Activated naive CD4-positive, alpha-beta T cell treated with anti-CD3 and anti-CD28 coated beads, Interleukin-2, amount 50 U/mL, for 72 hours (primary cell): ENCODE measurements around the gene PLCD1. TPM values are rescaled to one million over a fixed set of nuclear protein-coding genes. Genes with fewer than 3 reads are reported as not detected.
A peak's percentile ranks its signal among the peaks of the same experiment; 100 is the strongest.
"Not testable (repeated sequence)": the region's sequence is repeated elsewhere in the genome, so short reads cannot be mapped to it uniquely, and the experiment has no call there.

Source experiments
- ATAC-seq, 2 donors: fragments of 150-1000 bp; cut with Tn5 transposase; 2 replicates each; pipeline ENCODE4 v1.10.0; 2021; ENCODE audit warnings: mild to moderate bottlenecking in 2 of 2, moderate library complexity in 2 of 2
- DNase-seq, 2 donors: peaks; one replicate each; pipeline ENCODE4 v3.0.0; 2021 to 2022; ENCODE audit warnings: low spot score in 2 of 2
- H3K27ac Mint-ChIP-seq, 2 donors: one replicate each; pipeline ENCODE4 v1.8.0; 2022; ENCODE audit warnings: mild to moderate bottlenecking in 2 of 2, mixed read lengths in 2 of 2
- H3K36me3 Mint-ChIP-seq, 2 donors: one replicate each; pipeline ENCODE4 v1.8.0; 2022; ENCODE audit warnings: mixed read lengths in 2 of 2
- H3K9me3 Mint-ChIP-seq, 2 donors: one replicate each; pipeline ENCODE4 v1.8.0; 2022; ENCODE audit warnings: mixed read lengths in 2 of 2
- total RNA-seq, 2 donors: library from RNA; stranded (reverse); gene quantifications; one replicate each; pipeline ENCODE4 v1.2.3, GENCODE V29; 2022

PLCD1 gene
- total RNA-seq, 2 donors from 2014 or later: 10.0 to 18.5 TPM

- Mint-ChIP-seq H3K27ac (no peak overlapping the region), H3K36me3 (peaks cover 1 to 4% of the 10 kb centered on the region in 2 donors), H3K9me3 (peaks cover under 1 to 4% of the 10 kb centered on the region in 2 donors)
- no peak for ATAC-seq
- DNase-seq: no peak
Measured at GRCh38 chr3:38043486-38043885, 14.0 kb upstream of the PLCD1 start.

- Mint-ChIP-seq H3K27ac (peak overlapping the region in 1 of 2 donors; percentile 37), H3K9me3 (peaks cover 10 to 11% of the 10 kb centered on the region in 2 donors), H3K36me3 (peaks cover 10 to 13% of the 10 kb centered on the region in 2 donors)
- DNase-seq (no peak), ATAC-seq (no peak)
Measured at GRCh38 chr3:38040401-38040800, 11.0 kb upstream of the PLCD1 start.

GRCh38 chr3:38039899-38040261, 10.4 kb upstream of the PLCD1 start:
- Mint-ChIP-seq H3K27ac (peak overlapping the region; percentile 37 to 89), H3K36me3 (peaks cover 10 to 13% of the 10 kb centered on the region in 2 donors), H3K9me3 (peaks cover 10 to 11% of the 10 kb centered on the region in 2 donors)
- ATAC-seq: peak in 1 of 2 donors; percentile 56
- DNase-seq: no peak

DNA sequence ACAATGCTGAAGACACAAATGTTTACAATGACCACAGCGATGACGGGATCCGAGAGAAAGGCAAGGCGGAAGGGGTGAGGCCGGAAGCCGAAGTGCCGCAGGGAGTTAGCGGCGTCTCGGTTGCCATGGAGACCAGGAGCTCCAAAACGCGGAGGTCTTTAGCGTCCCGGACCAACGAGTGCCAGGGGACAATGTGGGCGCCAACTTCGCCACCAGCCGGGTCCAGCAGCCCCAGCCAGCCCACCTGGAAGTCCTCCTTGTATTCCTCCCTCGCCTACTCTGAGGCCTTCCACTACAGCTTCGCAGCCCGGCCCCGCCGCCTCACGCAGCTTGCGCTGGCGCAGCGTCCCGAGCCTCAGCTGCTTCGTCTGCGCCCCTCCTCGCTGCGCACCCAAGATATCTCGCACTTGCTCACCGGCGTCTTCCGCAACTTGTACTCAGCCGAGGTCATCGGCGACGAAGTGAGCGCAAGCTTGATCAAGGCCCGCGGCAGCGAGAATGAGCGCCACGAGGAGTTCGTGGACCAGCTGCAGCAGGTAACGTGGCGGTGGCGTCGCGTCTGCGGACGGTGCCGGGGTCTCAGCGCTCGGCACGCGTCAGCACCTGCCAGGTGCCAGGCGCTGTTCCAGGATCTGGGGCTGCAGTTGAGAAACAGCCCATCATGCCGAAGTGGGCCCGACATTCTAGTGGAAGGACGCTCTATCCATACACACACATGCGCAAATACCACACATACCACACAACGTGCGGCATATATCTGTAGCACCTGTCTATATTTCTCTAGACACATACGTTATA, 9.9 kb upstream of the PLCD1 start, which contains the start of gene DLEC1:
TSS of gene DLEC1 (plus strand) at position 108 of the 798 bp plus-strand sequence. CDS start at position 126, 18 bp downstream.
- H3K27ac Mint-ChIP-seq: peak within 1 kb of the TSS; percentile 89 to 98
- peaks cover 10 to 13% of the 10 kb centered on the region in 2 donors for H3K36me3 Mint-ChIP-seq
- DNase-seq (peak; percentile 77 to 78), ATAC-seq (peak; percentile 64 to 74)
- peaks cover 10 to 11% of the 10 kb centered on the region in 2 donors for H3K9me3 Mint-ChIP-seq

DNA sequence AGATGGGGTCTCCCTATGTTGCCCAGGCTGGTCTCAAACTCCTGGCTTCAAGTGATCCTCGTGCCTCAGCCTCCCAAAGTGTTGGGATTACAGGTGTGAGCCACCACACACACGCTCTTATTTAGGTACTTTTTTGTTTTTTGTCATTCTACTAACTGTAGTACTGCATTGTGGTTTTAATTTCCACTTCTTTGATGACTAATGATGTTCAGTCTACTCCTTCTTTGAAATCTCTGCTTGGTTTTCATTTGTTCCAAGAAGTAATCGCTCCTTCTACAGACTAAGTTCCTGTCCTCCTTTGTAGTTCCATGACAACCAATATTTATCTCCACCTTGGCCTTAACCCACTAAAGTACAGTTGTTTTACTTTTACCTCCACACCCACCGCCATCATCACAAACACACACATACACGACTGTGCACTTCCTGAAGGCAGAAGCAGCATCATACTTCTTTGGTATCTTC, 9.0 kb upstream of the PLCD1 start:
- Mint-ChIP-seq H3K27ac (peak overlapping the region; percentile 89 to 98), H3K9me3 (peaks cover 10 to 11% of the 10 kb centered on the region in 2 donors)
- peak; percentile 75 to 83 for ATAC-seq

GRCh38 chr3:38036906-38037305, 7.5 kb upstream of the PLCD1 start:
- Mint-ChIP-seq H3K9me3 (peaks cover 10 to 11% of the 10 kb centered on the region in 2 donors), H3K36me3 (peaks cover 10 to 13% of the 10 kb centered on the region in 2 donors), H3K27ac (no peak overlapping the region)
- ATAC-seq: no peak
- no peak for DNase-seq

More for the DNA sequence above, 9.0 kb upstream of the PLCD1 start:
- DNase-seq: peak in 1 of 2 donors; percentile 36
- H3K36me3 Mint-ChIP-seq: peaks cover 10 to 13% of the 10 kb centered on the region in 2 donors

DNA sequence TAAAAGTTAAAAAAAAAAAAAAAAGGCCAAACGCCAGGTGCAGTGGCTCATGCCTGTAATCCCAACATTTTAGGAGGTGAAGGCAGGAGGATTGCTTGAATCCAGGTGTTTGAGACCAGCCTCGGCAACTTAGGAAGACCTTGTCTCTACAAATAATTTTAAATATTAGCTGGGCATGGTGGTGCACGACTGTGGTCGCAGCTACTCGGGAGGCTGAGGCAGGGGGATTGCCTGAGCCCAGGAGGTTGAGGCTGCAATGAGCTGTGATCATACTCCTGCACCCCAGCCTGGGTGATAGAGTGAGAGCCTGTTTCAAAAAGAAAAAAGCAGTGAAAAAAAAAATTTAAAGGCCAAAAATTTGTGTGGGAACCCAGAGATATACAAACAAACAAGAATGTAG, 6.8 kb upstream of the PLCD1 start:
- DNase-seq (no peak), ATAC-seq (no peak)
- Mint-ChIP-seq H3K9me3 (peaks cover 10 to 11% of the 10 kb centered on the region in 2 donors), H3K27ac (peak overlapping the region in 1 of 2 donors; percentile 26), H3K36me3 (peaks cover 10 to 13% of the 10 kb centered on the region in 2 donors)

DNA sequence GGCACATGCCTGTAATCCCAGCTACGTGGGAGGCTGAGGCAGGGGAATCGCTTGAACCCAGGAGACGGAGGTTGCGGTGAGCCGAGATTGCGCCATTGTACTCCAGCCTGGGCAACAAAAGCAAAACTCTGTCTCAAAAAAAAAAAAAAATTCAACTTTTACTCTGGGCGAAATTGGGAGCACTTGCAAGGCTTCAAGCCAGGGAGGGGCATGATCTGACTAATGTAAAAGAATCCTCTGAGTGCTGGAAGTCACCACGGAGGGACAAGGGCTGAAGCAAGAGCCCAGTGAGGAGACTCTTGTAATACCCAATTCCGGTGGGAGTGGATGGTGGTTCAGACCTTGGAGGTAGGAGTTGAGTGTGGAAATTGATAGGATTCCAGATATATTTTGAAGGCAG, 4.9 kb upstream of the PLCD1 start:
- Mint-ChIP-seq H3K36me3 (peaks cover 10 to 13% of the 10 kb centered on the region in 2 donors), H3K9me3 (peaks cover 10 to 11% of the 10 kb centered on the region in 2 donors)
- H3K27ac Mint-ChIP-seq, ATAC-seq, DNase-seq: not testable (repeated sequence)

- Mint-ChIP-seq H3K36me3 (peaks cover 8 to 12% of the 10 kb centered on the region in 2 donors), H3K9me3 (peaks cover 8 to 10% of the 10 kb centered on the region in 2 donors)
- H3K27ac Mint-ChIP-seq, DNase-seq, ATAC-seq: not testable (repeated sequence)
Measured at GRCh38 chr3:38033586-38033985, 4.1 kb upstream of the PLCD1 start.

DNA sequence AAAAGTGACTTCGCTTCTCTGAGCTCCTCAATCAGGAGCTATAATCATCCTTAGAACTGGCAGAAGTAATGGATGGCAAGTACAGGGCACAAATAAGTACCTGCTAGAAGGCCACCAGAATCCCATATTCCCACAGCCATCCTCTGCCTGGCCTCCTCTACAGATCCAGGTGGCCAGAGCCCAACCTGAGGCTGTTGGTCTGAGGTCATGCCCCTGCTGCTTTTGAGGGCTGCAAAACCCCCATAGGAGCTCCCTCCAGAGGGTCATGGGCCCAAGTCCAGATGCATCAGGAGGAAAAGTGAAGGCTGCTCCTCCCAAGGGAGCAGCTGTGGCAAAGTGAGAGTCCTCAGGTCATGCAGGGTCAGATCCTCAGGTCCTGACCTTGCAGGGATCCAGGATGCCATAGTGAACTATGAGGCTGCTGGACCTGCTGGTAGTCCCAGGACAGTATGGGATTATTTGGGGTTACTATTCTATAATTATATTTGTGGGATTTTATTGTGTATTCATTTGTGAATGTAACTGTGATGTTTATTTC, 3.0 kb upstream of the PLCD1 start:
- Mint-ChIP-seq H3K36me3 (peaks cover 0 to under 1% of the 10 kb centered on the region in 2 donors), H3K9me3 (no peaks in the 10 kb centered on the region), H3K27ac (no peak overlapping the region)
- ATAC-seq (no peak), DNase-seq (no peak)

DNA sequence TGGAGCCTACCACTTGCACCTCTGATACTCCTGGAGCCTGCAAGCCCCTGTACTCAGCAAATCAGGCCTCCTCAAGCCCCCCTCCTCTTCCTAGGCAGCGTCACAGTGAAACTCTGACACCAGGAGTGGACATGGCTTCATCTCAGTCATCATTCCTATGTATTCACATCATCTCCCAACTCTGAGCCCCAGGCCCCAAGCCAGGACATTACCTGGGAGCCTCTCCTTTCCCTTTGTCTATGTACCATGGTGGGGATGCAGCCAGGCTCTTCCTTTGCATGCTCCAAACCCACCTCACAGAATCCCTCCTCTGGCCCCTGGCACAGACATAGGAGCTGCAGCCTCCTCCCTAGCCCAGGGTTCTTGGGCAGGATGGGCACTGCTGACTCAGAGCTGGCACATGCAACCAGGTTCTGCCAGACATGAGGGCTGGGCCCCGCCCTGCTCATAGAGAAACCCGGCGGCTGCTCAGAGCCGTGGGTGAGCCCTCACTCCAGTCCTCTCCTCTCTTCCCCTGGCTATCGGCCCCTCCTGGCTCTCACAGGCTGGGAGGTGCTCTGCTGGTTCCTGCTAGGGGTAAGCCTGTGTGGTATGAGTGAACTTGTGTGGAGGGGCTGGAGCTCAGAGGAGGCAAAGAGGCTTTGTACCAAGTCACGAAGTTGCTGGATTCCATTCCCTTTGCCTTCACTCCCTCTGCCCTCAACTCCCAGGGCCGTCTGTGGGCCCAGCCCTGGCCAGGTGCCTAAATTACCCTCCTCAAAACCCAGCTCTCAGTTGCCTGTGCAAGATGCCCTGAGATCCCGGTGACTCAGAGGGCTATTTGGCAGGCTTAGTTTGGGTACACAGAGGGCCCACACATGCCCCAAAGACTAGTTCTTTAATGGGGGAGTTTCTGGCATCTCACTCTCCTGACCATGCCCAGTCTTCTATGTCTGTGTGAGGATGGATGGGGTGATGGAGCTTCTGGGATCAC, 1.9 kb upstream of the PLCD1 start:
- H3K27ac Mint-ChIP-seq: no peak overlapping the region
- no peaks in the 10 kb centered on the region for H3K9me3 Mint-ChIP-seq
- DNase-seq: peak in 1 of 2 donors; percentile 55
- ATAC-seq: peak; percentile 48 to 67
- no peaks in the 10 kb centered on the region for H3K36me3 Mint-ChIP-seq

DNA sequence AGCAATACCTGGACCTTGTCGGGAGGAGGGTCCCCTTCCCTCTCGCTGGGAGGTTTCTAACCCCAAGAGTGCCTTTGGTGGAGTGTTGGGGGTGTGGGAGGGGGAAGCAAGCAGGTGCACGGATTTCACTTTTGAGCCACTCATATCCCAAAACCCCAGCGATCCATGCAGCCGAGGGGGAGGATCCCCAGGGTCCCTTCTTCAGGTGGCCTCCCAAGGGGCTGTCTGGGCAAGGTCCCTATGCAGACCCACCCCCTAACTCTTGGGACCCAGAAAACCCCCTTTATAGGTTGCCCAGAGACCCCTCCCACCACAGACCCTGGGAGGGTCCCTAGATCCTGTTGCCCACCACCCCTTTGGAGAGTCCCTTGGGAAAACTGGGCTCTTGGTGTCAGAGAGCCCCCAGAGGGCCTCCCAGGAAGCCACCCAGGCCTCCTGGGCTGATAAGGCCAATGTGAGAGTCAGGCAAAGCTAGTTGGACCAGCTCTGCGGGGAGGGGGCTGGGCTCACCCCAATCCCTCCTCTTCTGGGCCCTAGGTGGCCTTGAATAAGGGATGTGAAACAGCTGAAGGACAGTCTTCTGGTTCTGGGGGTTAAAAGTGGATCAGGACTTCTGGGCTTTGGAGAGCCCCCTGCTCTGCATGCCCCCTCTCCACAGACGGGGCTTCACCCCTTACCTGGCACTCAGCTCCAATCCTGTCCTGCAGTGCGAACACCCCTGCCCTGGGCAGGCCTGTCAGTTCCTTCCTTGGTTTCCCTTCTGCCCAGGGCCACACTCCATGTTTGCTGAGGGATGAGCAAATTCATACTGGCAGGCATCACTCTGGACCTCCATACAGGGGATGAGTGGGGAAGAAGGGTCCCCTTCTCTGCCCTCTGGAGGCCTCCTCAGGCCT, 932 bp upstream of the PLCD1 start:
- no peaks in the 10 kb centered on the region for H3K9me3 Mint-ChIP-seq
- H3K27ac Mint-ChIP-seq: no peak overlapping the region
- H3K36me3 Mint-ChIP-seq: no peaks in the 10 kb centered on the region
- ATAC-seq (no peak), DNase-seq (no peak)

- ATAC-seq (no peak), DNase-seq (no peak)
- Mint-ChIP-seq H3K9me3 (no peaks in the 10 kb centered on the region), H3K27ac (peak overlapping the region in 1 of 2 donors; percentile 18), H3K36me3 (no peaks in the 10 kb centered on the region)
Measured at GRCh38 chr3:38028621-38029361, 651 bp downstream of the PLCD1 start.

DNA sequence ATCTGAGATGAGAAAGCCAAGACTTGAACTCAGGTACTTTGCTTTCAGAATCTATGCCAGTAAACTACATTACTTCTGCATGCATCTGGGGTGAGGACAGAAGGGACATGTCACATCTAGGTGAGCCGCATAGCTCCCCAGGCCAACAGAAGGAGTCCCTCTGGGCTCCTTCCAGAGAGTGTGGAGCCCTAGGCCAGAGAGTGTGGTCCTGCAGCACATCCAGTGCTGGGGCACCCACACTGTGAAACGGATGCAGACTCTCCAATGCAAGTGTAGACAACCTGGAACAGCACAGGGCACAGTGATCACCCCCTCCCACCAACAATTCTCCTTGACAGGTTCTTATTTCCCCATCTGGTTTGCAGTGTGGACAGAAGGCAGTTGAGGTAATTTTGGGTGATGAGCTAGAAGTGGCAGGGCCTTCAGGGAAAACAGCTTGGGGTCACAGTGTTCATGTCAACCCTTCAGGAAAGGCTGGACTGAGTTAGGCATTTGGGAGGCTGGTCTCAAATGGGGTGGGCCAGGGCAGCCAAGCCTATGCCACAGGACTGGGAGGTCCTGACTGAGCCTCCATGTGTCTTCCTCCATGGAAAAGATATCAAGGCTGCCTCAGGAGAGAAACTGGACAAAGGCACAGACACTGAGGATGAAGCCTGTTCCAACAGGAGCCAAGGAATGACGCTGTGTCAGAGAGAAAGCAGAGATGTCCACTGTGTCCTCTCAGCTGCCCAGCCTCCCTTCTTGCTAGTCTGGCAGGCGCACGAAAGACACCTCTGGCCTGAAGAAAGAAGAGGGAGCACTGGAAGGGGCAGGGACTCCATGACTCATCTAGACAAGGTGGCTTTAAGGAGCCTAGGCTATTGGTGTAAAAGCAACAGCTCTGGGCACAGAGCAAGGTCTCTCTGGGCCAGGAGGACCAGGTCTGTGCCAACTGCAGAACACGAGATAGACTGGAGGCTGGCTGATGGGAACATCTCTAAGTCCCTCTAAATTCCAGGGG, 1.7 kb downstream of the PLCD1 start:
- H3K36me3 Mint-ChIP-seq: no peaks in the 10 kb centered on the region
- peak overlapping the region in 1 of 2 donors; percentile 18 for H3K27ac Mint-ChIP-seq
- no peak for DNase-seq

More for the DNA sequence above, 1.7 kb downstream of the PLCD1 start:
- no peak for ATAC-seq
- H3K9me3 Mint-ChIP-seq: no peaks in the 10 kb centered on the region
